Activated CD8-positive, alpha-beta memory T cell treated with anti-CD3 and anti-CD28 coated beads for 24 hours (primary cell): Measurements from ENCODE around the gene SNAP47.

ENCODE experiments used
- DNase-seq: peaks from one replicate; pipeline ENCODE4 v3.0.0-alpha.2; 2020

The SNAP47 gene

DNA sequence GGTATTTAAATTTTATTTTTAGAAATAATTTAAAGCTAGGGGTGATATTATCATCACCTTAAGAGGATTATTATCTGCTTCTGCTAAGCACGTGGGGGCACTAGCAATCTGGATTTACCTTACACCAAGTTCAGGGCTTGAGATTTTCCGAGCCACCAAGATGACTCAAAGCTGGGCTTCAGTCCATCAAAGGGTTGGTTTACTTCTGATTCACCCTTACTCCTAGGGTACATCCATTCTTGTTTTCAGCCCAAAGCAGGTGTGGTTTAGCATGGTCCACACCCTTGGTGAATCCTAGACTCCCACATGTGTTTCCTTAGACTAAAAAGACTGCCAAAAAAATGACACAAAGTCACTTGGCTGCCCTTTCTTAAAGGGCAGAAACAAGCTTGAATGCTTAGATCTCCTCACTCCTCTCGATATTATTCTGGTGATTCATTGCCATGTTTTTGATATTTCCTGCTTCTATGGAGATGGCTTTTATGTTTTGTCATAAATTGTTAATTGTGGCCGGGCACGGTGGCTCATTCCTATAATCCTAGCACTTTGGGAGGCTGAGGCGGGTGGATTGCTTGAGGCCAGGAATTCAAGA, 70.5 kb downstream of the SNAP47 start:
- no peak for DNase-seq

DNA sequence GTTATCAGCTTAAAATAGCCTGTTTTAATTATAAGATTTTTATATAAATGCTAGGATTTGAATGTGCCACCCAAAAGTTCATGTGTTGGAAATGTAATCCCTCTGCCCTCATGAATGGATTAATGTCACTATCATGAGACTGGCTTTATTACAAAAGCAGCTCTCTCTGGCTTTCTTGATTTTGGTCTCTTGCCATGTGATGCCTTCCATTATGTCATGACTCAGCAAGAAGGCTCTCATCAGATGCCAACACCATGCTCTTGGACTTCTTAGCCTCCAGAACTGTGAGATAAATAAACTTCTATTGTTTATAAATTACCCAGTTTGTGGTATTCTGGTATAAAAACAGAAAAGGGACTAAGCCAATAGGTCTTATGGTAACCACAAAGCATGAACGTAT, 73.3 kb downstream of the SNAP47 start:
- DNase-seq: no peak

DNA sequence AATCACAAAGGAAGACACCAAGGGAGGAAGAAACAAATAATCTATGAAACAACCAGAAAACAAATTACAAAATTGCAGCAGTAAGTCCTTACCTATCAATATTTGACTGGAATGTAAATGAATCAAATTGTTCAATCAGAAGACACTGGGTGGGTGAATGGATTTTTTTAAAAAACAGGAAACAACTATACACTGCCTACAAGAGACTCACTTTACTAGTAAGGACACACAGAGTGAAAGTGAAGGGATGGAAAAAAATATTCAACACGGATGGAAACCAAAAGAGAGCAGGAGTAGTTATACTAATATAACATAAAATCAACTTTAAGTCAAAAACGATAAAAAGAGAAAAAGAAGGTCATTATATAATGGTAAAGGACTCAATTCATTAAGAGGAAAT, 73.8 kb downstream of the SNAP47 start:
- DNase-seq: no peak

DNA sequence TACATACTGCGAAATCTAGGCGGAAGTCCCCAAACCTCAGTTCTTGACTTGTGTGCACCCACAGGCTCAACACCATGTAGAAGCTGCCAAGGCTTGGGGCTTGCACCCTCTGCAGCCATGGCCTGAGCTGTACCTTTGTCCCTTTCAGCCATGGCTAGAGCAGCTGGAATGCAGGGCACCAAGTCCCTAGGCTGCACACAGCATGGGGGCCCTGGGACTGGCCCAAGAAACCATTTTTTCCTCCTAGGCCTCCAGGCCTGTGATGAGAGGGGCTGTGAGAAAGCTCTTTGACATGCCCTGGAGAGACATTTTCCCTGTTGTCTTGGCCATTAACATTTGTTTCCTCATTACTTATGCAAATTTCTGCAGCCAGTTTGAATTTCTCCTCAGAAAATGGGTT, 78.7 kb downstream of the SNAP47 start:
- no peak for DNase-seq

DNA sequence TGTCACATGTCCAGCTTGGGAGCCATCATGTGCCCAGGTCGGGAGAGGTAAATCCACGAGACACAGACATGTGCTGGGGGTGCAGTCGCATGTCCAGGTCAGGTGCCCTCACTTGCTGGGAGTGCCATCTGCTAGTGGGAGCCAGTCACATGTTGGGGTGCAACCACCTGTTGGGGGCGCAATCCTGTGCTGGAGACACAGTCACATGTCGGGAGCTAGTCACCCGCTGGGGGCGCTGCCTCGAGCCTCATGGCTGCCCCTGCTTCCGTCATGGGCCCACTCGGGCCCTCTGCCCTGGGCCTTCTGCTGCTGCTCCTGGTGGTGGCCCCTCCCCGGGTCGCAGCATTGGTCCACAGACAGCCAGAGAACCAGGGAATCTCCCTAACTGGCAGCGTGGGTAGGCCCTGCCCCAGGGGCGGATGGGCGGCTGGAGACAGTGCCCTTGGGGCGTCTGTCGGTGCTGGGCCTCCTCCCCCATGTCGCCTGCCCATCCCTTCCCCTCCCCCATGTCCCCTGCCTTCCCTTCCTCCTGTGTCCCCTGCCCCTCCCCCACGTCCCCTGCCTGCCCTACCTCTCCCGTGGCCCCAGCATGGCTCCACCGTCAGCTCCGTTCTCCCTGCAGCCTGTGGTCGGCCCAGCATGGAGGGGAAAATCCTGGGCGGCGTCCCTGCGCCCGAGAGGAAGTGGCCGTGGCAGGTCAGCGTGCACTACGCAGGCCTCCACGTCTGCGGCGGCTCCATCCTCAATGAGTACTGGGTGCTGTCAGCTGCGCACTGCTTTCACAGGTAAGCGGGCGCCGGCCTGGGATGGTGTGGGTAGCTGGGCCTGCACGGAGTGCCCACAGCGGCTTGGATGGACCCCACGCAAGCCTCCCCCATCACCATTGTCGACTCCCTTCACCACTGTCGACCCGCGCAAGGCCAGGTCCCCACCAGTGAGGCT, 80.5 kb downstream of the SNAP47 start, which contains the start of gene PRSS38:
Gene PRSS38, plus strand, starts transcription at position 208 of the 942 bp plus-strand sequence. Its CDS starts 42 bp downstream, at position 250.
- no peak for DNase-seq

DNA sequence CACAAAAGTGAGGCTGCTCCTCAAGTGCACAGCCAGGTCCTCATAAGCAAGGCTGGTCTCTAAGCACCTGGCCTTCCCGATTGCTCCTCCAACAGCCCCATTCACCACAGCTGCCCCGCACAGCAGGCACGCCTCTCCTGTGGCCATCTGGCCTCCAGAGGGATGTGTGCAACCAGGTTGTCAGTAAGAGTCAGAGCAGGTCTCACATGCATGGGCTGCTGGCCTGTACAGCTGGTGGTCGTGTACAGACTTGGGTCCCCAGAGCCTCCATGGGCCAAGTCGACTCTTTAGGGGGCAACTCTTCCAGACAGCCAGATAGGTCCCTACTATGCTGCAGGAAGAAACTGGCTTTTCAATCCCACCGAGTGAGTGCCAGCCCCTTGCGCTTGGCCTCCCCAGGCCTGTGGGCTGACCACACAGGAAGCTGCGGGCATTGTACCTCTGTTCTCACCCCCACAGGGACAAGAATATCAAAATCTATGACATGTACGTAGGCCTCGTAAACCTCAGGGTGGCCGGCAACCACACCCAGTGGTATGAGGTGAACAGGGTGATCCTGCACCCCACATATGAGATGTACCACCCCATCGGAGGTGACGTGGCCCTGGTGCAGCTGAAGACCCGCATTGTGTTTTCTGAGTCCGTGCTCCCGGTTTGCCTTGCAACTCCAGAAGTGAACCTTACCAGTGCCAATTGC, 81.7 kb downstream of the SNAP47 start:
- DNase-seq: no peak

DNA sequence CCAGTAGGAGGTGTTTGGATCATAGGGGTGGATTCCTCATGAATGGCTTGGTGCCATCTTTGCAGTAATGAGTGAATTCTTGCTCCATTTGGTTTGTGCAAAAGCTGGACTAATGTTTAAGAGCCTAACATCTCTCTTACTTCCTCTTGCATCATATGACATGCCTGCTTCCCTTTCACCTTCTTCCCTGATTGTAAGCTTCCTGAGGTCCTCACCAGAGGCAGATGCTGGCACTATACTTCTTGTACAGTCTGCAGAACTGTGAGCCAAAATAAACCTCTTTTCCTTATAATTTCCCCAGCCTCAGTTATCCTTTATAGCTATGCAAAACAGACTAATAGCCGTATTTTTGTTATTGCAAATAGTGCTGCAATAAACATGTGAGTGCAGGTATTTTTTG, 88.3 kb downstream of the SNAP47 start:
- DNase-seq: no peak

DNA sequence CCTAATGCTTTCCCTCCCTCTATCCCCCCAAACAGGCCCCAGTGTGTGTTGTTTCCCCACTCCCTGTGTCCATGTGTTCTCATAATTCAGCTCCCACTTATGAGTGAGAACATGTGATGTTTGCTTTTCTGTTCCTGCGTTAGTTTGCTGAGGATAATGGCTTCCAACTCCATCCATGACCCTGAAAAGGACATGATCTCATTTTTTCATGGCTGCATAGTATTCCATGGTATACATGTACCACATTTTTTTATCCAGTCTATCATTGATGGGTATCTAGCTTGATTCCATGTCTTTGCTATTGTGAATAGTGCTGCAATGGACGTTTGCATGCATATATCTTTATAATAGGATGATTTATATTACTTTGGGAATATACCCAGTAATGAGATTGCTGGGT, 89.0 kb downstream of the SNAP47 start:
- no peak for DNase-seq

DNA sequence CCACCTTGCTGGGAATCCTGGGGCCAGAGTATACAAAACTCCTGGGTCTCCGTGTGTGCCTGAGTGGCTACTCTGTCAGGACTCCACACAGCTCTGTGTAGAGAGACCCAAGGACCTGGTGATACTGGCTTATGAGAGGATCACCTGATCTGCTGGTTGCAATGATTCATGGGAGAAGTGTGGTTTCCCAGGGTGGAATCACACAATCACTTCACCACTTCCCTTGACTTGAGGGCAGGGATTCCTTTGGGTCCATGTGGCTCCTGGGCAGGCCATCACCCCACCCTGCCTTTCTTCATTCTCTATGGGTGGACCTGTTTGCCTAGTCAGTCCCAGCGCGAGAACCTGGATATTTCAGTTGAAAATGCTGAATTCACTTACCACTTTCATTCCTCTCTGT, 93.6 kb downstream of the SNAP47 start:
- no peak for DNase-seq
